ENCODE data around the gene LITAF.

DNA sequence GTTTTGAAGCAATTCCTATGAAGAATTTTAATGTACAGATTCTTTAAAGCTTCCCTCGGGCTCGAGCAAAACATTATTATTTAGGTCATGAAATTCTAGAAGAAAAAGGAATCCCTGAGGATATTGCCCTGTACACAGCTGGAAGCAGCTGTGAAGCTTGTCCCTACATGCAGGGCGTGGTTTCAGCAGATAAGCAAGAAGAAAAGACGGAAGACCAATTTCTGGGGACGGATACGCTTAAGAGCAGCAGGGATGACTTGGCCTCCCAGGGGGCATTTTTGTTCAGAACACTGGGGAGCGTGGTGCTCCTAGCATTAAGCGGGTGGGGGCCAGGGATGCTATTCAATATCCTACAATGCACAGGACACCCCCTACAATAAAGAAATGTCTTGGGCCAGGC, 34.3 kb downstream of the LITAF start:
- TF ChIP-seq POLR2A (IDR thresholded peaks at IDR 0.05) = no peak
- TF ChIP-seq CTCF (IDR thresholded peaks at IDR 0.05) = no peak
- TF ChIP-seq EP300 (IDR thresholded peaks at IDR 0.05; ENCODE audit: low read depth) = no peak
- TF ChIP-seq POLR2AphosphoS5 (IDR thresholded peaks at IDR 0.05) = peak in 1 of 3 donors; percentile 21
